HG02798 (cell line): Measurements from ENCODE around the gene SORCS2.

Experiments used
- ATAC-seq: cut with Tn5 transposase; IDR thresholded peaks from one replicate; pipeline ENCODE4 v1.9.1; 2021; ENCODE audit warnings: mild to moderate bottlenecking; ENCODE audit not compliant: unreplicated experiment, poor library complexity

SORCS2 gene

DNA sequence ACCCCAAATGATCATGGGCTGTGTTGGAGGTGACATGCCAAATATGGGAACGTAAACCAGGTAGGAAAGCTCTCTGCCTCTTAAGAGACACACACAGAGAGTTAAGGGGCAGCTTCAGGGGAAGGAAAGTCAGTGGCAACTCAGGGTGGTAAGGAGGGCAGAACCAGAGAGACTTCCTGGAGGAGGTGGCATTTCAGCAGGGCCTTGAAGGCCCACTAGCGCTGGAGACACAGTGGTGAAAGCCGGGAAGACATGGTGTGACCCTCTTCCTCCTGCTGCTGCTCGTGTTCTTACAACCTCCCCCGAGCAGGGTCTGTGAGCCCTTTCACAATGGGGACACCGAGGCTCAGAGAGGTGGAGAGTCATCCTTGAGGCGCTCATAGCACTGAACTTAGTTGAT is 68.2 kb downstream of the SORCS2 start:
- no peak for ATAC-seq

DNA sequence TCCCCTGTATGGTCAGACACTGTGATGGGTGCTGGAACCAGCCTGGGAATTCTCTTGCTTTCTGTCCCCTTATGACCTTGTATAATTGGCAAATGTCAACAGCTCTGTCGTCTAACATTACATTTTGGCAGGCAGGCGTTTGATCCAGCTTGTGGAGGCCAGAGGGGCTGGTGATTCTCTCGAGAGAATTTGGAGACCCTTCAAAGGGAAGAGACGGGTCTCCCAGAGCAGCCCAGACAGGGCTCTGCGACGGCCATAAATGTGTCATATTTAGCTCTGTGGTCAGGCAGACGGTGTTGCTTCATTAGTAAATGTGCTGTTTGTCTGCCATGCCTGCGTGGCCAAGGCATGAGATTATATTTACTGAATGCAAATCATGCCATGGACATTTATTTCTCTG is 68.7 kb downstream of the SORCS2 start:
- ATAC-seq, result no peak

DNA sequence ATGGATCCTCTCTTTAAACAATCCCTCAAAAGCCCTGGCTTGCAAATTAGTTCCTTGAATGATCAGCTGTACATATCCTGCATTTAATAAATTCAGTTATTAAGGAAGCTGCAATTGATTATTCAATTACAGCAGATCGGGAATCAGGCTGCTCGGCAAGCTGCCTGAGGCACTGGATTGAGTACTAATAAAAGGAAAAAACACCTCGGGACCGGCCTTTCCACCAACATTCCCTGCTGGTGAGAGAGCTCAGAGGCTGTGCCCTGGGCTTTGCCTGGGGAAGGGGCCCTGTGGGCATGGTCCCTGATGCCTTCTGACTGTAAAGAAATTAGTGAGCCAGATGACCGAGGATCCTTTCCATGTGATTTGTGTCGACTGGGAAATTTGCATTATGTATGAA is 69.2 kb downstream of the SORCS2 start:
- no peak for ATAC-seq

DNA sequence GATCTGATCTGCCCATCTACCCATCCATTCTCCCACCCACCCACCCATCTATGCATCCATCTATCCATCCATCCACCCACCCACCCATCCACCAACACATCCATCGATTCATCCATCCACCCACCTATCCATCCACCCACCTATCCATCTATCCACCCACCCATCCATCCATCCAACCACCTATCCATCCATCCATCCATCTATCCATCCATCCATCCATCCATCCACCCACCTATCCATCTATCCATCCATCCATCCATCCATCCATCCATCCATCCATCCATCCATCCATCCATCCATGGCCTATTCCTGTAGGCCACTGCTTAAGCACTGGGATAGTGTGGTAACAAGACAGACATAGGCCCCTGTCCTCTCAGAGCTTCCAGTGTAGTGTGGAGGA is 69.8 kb downstream of the SORCS2 start:
- no peak for ATAC-seq

DNA sequence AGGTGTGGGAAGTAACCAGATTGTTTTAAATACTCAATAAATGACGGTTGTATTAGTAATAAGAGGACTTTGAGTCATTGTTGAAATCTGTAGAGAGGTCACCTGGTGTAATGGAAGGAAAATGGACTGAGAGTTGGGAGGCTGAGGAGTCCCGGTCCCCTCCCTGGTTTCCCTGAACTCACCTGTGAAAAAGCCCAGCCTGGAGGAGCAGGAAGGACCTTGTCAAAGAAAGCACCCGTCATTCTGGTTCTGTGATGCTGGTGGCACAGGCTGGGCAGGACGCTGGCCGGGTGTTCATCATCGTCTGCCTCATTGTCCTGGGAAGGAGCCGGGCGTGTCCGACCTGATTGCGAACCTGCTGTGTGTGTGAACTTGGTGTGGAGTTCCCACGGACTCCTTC is 70.8 kb downstream of the SORCS2 start:
- ATAC-seq, result no peak

DNA sequence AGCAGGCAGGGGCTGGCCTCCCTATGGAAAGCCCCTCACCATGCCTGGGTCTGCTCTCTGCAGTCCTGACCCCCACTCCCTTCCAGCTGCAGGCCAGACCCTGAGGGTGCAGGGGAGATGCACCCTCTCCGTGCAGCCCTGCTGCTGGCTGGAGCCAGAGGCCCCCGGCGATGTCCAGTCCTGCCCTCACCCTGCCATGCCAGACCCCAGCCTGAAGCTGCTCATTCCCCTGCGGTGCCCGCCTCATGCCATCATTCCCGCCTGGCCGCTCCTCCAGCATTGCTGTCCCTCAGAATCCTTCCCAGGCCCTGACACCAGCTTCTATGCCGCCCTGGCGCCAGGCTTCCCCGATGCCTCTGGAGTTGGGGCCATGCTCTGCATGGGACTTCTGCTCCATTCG is 72.4 kb downstream of the SORCS2 start:
- ATAC-seq, result no peak

DNA sequence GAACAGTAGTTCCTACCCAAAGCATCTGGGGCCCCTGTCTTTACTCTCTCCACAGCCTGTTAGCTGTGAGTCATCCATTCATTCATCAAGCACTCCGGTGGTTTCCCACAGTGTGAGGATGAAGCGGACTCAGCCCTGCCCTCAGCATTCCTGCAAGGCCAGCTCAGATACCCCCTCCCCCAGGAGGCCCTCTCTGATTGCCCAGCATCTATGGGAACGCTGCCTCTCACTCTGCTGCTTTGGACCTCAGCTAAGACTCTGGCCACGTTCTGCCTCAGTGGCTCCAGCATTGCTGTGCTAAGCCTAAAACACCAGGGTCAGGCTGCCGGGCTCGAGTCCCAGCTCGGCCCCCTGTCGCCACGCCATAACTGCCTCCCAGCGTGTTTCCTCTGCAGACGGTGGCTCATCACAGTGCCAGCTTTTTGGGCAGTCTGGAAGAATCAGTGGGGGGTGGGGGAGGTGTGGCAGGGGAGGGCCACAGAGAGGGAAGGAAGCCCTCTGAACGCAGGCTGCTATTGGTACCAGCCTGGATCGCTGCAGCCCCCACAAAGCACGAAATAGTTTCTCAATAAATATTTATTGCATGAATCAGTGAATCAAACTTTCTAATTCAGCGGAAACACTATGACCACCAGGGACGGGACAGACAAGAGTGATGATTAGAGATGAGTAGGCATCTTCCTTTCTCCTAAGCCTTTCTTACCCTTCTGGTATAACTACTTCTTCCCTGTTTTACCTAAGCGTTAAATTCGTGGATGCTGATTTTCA is 74.4 kb downstream of the SORCS2 start:
- no peak for ATAC-seq

DNA sequence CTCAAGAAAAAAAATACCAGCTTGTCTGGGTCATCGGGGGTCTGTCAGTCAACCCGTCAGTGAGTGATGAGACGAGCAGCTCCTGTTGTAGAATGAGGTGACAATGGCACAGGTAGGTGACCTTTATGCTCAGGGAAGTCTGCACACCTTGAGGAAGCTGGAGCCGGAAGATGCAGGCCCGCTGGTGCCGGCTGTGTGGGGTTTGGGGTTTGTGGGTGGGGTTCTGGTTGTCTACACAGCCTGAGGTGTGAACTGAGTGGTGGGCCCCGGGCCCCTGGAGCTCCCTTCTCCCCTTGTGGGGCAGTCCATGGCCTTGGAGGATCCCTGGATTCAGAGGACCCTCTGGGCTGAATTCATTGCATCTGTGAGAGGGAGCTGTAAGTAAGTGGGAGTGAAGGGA is 75.5 kb downstream of the SORCS2 start:
- ATAC-seq, result no peak

DNA sequence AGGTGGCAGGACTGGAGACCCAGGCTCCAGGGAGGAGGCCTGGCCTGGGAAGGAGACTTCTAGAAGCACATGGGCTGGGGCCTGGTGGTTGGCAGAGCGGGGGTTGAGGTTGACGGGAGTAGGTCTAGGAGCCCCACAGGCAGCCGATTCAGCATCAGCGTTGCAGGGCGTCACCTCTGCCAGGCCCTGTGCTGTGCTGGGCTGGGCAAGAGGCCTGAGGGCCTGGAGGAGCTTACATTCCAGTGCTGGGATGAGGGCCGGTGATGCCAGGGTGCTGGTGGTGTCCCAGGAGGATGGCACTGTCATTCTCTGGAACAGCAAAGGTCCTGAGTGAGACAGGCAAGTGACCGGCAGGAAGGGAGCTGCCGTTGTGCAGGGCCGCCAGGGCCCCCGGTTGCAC is 76.6 kb downstream of the SORCS2 start:
- ATAC-seq, result no peak

DNA sequence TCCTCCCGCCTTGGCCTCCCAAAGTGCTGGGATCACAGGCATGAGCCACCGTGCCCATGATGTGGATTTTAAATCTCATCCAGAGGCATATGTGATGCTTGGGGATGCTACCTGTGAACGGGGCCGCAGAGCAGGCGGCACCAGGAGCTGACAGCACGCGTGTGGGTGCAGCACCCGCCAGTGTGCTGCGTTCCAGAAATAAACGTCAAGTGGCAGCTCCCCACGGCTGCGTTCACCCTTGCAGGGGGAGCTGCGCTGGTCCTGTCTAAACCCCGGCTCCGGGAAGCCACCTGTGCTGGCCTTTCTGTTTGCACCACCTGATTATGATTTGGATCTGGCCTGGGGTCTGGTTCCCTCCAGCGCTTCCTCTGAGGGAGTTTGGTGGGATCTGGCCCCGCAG is 77.8 kb downstream of the SORCS2 start:
- ATAC-seq, result no peak

DNA sequence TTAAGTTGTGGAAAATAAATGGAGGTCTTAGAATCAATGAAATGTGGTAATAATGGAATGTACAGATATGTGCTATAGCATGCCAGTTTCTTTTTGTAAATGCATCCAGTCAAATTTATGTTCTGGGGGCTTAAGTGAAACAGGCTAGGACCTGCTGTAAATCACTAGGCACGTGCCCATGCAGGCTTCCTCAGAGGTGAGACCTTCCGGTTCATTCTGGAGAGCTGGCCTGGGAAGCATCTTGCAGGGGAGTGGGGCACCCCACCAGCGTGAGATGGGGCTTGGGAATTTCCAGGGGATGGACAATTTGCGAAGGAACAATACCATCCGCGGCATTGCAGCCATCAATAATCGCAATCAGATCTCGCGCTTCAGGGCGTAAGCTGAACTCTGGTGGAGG is 80.1 kb downstream of the SORCS2 start:
- ATAC-seq, result no peak

DNA sequence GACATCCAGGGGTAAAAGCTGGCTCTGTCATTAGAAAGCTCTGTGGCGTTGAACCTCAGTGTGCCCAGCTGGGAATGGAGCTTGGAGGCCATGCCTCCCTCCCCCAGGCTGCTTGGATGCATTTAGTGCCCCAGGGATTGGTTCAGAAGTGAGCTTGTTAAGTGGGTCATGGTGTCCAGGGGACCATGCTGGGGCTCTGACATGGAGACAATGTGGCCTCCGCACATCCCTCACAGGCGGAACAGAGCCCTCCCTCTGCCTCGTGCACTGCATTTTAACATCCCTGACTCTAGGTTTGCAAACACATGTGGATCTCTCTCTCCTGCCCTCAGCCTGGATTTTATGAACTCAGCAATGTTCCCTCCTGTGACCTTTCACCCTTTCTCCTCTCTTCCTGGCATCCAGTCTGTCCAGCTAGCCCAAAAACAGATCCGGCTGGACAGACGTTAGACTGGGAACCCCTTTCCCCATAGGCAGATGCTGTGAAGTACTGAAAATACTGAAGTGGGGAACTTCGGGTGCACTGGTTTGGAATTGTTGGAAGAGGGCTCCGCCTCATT is 81.5 kb downstream of the SORCS2 start:
- no peak for ATAC-seq

DNA sequence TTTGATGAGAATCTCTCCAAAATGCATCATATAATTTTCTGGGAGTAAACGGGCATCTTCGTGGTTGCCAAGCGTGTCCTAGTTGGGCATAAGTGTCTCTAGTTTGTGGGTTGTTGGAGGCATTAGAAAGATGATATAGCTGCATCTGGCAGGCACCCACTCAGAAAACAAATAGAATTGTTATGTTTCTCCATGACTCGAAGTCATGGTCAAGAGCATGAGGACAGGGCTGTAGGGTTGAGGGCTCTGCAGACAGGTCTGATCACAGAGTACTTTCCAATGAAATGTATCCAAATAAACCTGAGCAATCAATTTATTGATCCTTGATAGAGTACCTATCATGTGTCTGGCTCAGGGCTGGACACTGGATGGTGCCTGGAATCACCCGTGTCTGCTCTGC is 82.7 kb downstream of the SORCS2 start:
- no peak for ATAC-seq

DNA sequence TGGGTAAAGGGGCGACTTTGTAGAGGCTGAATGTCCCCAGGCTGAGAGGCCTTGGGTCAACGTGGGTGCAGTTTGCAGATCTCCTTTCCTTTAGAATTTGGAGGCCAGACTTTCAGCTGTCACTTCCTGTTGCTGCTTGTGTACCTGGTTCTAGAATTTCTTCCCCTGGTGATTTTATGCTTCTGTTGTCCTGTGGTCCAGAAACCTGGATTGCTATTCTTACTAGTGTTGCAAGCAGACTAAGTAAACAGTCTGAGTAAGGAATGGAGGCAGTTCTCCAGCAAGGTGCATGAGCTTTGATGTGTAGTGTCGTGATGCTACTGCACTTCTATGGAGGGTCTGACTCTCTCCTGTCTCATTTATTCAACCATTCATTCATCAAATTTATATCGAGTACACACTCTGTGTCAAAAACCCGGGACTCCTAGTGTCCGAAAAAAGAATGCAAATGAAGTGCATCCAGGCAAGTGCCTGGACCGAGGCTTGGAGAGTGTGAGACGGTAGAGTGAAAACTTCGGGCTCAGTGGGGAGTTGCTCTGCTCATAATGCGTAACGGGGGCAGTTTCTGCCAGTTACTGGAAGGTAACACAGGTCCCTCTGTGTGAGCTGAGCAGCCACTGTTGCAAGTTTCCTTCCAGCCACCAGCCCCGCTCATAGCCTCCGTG is 83.3 kb downstream of the SORCS2 start:
- ATAC-seq, result no peak

DNA sequence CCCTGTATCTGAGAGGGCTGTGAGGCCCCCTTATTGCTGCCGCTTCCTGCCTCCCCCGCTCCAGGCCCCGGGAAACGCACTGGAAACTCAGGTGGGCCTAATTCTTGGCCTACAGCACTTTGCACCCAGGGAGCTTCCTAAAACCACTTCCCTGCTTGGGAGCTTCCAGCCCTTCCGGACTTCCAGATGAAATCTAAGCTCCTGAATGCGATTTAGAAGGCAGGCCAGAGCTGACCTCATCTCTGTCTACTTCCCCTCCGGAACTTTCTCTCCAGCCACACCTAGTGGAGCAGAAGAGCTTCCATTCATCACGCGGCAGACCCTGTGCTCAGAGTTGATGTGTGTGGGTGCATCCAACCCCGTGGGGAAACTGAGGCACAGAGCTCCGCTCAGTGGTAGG is 84.2 kb downstream of the SORCS2 start:
- ATAC-seq, result no peak

DNA sequence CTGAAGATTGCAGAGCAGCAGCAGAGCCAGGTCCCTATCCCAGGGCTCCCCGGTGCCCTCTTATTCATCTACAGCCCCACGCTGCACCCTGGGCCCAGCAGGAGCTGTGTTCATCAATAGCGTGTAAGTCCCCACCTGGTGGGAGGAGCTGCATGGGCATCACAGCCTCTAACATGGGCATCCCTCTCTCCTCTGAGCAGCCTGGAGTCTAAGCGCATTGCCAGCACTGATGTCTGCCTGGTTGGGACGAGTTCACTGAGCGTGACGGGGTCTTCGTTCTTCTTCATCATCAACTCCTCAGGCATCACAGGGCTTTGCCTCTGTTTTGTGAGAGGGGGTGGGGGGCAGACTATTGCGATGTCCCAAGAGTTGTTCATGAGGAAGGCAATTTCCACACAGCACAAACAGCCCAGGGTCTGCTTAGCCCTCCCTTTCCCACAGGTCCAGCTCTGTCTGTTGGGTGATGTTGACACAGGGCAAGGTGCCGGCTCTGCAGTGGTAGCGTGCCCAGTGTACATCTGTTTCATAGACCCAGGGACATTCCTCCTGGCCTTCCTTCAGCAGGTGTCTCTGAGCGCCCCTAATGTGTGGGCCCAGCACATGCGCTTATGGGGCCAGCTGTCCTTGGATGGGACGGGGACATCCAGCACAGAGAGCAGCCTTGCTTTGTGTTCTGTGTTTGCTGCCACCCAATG is 85.9 kb downstream of the SORCS2 start:
- ATAC-seq, result no peak

DNA sequence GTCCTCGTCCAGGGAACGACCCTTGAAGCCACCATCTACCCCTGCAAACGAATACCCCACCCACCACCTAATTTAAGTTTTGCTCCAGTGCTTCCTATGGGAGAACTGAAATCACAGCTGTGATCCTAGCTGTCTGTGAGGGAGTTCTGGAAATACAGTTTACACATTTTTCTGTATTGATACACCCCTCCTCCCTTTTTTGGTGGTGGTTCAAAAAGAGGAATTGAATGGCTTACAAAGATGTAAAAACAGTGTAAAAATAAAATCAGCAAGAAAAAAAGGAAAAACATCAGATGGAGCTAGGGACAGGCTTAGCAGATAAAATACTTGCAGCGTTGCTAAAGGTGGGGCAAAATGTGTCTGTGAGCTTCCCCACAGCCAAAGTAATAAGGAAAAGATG is 86.6 kb downstream of the SORCS2 start:
- no peak for ATAC-seq

DNA sequence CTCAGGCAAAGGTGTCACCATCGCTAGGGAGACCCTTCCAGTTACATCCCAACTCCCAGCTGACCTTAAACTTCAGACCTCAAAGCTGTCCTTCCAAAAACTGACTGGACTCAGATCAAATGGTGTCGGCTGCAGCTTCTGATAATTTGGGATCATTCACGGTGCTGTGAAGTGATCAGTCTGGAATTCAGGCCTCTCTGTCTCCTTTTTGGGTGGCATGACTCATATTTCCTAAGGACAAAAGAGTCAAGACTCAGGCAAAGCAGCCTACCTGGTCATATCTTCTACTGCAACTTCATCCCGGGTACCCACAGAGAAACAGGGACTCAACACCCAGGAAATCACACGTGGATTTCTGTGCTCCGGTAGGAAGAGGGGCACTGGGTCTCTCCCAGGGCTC is 87.6 kb downstream of the SORCS2 start:
- ATAC-seq, result no peak

DNA sequence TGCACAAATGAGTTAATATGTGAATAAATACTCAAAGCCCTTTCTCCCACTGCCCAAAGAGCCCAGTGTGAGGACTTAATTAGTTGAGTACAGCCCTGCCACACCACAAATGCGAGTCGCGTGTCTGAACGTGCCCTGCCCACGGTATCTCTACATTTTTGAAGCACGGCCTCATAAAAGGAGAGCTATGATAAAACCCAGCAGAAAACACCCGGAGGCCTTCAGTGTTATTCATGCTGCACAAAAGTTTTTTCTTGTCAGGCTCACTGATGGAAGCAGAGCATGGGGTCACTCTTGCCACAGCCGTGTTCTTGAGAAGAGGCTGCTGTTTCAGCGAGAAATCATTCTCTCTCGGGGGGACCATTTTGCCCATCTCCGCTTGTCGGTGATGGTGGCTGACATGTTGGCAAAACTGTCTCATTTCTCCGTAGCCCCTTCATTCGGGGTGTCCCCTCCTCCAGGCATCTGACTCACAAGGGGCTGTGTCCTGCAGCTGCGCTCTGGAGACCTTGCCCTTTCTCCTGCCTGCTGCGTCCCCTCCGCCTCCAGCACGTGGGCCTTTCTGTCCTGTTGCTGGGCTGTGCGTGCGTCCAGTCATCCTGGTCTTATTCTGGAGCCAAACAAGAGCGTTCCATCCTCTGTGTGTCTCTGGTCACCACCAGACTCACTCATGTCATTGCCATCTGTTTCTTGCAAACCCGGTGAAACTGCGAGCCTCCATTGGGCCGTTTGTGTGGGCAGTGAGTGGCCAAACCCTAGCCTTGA is 88.8 kb downstream of the SORCS2 start:
- ATAC-seq, result no peak
